Mesendoderm (in vitro differentiated cells): ENCODE measurements around the gene PSORS1C1.
A peak's percentile ranks its signal among the peaks of the same experiment; 100 is the strongest.

ENCODE experiments used
- DNase-seq: peaks from one replicate; pipeline ENCODE4 v3.0.0; 2013
- H2AK5ac ChIP-seq: 2 replicates; pipeline ENCODE4 v1.6.1; 2013; ENCODE audit warnings: low read length, inconsistent platforms
- H2BK120ac ChIP-seq: 2 replicates; pipeline ENCODE4 v1.6.1; 2013; ENCODE audit warnings: low read depth, mild to moderate bottlenecking, low read length, moderate library complexity, mixed read lengths
- H2BK15ac ChIP-seq: replicated peaks from 2 replicates; pipeline ENCODE4 v1.6.1; 2013; ENCODE audit warnings: low read depth, mild to moderate bottlenecking, moderate library complexity
- H2BK5ac ChIP-seq: 2 replicates; pipeline ENCODE4 v1.6.1; 2013; ENCODE audit warnings: low read length, inconsistent platforms
- H3K18ac ChIP-seq: 2 replicates; pipeline ENCODE4 v1.6.1; 2013; ENCODE audit warnings: mild to moderate bottlenecking, low read length, mixed read lengths
- H3K23ac ChIP-seq: one replicate; pipeline ENCODE4 v1.6.1; 2013; ENCODE audit warnings: low read length
- H3K27ac ChIP-seq: 2 replicates; pipeline ENCODE4 v1.5.1; 2013; ENCODE audit warnings: low read depth, mild to moderate bottlenecking, inconsistent platforms, low read length, moderate library complexity
- H3K27me3 ChIP-seq: 2 replicates; pipeline ENCODE4 v1.6.1; 2013; ENCODE audit warnings: low read length, control low read depth, mild to moderate bottlenecking, inconsistent platforms; ENCODE audit not compliant: insufficient read depth, poor library complexity
- H3K36me3 ChIP-seq: 2 replicates; pipeline ENCODE4 v1.6.1; 2013; ENCODE audit warnings: low read length, inconsistent platforms; ENCODE audit not compliant: control insufficient read depth, insufficient read depth
- H3K4ac ChIP-seq: one replicate; pipeline ENCODE4 v1.6.1; 2013; ENCODE audit warnings: low read depth, mild to moderate bottlenecking, low read length, moderate library complexity
- H3K4me1 ChIP-seq: 2 replicates; pipeline ENCODE4 v1.6.1; 2013; ENCODE audit warnings: low read depth, low read length, inconsistent platforms; ENCODE audit not compliant: control insufficient read depth
- H3K4me2 ChIP-seq: 2 replicates; pipeline ENCODE4 v1.6.1; 2013; ENCODE audit warnings: low read length
- H3K4me3 ChIP-seq: 2 replicates; pipeline ENCODE4 v1.5.1; 2013; ENCODE audit warnings: mild to moderate bottlenecking, low read length
- H3K56ac ChIP-seq: one replicate; pipeline ENCODE4 v1.6.1; 2013; ENCODE audit warnings: low read length
- H3K79me1 ChIP-seq: 2 replicates; pipeline ENCODE4 v1.6.1; 2013; ENCODE audit warnings: low read length, inconsistent platforms
- H3K79me2 ChIP-seq: 2 replicates; pipeline ENCODE4 v1.6.1; 2013; ENCODE audit warnings: mild to moderate bottlenecking, low read length; ENCODE audit not compliant: control insufficient read depth, insufficient read depth
- H3K9ac ChIP-seq: 2 replicates; pipeline ENCODE4 v1.6.1; 2013; ENCODE audit warnings: low read length, inconsistent platforms
- H4K5ac ChIP-seq: one replicate; pipeline ENCODE4 v1.6.1; 2013; ENCODE audit warnings: low read length
- H4K8ac ChIP-seq: one replicate; pipeline ENCODE4 v1.6.1; 2013; ENCODE audit warnings: low read depth, mild to moderate bottlenecking, control low read depth, low read length, moderate library complexity
- WGBS: extraction: QIAGEN DNeasy Blood & Tissue Kit; methylation state at CpG from one replicate; pipeline ENCODE4 v1.1.7; 2013; ENCODE audit warnings: low lambda C conversion rate, missing lambda C conversion rate; ENCODE audit not compliant: insufficient coverage; ENCODE audit errors: extremely low coverage; 5-methylcytosine and 5-hydroxymethylcytosine counted together

PSORS1C1 gene

DNA sequence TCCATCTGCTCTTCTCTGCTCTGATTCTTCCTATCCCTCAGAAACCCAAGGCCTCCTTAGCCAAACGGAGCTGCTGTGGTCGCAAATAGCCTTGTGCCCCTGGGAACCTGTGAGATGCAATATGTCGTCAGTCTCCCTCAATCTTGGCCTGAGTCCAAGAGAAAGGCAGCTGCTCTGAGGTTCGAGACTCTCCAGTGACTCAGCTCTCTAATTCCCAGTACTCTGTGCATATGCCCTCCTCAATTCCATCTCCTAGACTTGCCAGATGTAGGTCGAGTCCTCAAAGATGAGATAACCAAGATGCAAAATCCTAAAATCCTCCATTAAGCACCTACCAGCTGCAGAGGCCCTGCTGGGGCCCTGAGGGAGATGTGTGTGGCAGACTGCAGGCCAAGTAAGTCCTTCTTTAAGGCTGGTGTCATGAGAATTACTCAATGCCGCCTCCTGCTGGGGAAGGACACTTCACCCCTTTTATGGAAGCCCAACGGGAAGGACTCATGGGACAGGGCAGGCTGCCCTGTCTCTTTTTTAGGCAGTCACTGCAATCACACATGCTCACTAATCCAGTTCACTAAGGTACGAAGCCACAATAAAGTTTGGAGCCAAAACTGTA is 30.8 kb upstream of the PSORS1C1 start:
- WGBS, result no CpG with 5 or more reads among the region's 8 CpGs
- H3K23ac ChIP-seq, result no peak overlapping the region
- no peak overlapping the region for H2BK5ac ChIP-seq
- peak; percentile 86 for DNase-seq
- no peaks in the 10 kb centered on the region for H3K79me2 ChIP-seq
- H3K9ac ChIP-seq, result no peak overlapping the region
- no peaks in the 10 kb centered on the region for H3K79me1 ChIP-seq
- H3K27ac ChIP-seq, result no peak overlapping the region
- no peak overlapping the region for H2BK15ac ChIP-seq
- H4K5ac ChIP-seq, result no peak overlapping the region
- H2BK120ac ChIP-seq, result no peak overlapping the region
- no peak overlapping the region for H3K4ac ChIP-seq
- no peak overlapping the region for H3K56ac ChIP-seq
- no peaks in the 10 kb centered on the region for H3K27me3 ChIP-seq
- no peak overlapping the region for H4K8ac ChIP-seq
- no peak overlapping the region for H2AK5ac ChIP-seq
- no peaks in the 10 kb centered on the region for H3K36me3 ChIP-seq
- no peak overlapping the region for H3K4me2 ChIP-seq
- no peaks in the 10 kb centered on the region for H3K4me1 ChIP-seq
- H3K4me3 ChIP-seq, result no peak overlapping the region
- H3K18ac ChIP-seq, result no peak overlapping the region

DNA sequence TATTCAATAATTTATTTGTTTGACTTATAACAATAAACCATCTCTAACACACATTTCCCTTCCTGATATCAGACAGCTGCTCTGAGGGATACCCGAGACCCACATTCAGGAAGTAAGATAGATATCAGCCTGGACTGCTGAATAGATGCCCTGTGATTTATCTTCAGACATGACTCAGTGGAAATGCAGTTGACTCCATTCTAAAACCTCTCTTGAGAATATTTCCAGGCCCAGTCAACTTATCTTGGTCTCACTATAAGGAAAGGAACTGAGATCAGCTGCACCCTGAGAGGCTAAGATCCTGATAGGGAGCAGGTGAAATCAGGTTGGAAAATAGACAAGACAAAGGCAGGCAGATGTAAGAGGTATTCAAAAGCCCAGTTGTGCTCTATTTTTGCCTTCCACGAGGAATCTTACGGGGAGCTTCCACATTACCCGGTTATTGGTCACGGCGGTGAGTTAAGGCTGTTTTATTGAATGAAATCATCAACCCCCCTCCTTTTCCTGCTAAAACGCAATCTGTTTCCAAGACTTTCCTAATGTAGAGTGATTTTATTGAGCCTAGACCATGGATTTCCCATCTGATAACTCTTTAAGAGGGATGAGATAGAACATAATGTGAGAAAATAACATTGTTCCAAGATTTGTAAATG is 27.7 kb upstream of the PSORS1C1 start:
- no CpG with 5 or more reads among the region's 7 CpGs for WGBS
- no peak overlapping the region for H4K8ac ChIP-seq
- H3K36me3 ChIP-seq, result no peaks in the 10 kb centered on the region
- H3K23ac ChIP-seq, result no peak overlapping the region
- no peak overlapping the region for H2BK15ac ChIP-seq
- H3K18ac ChIP-seq, result no peak overlapping the region
- DNase-seq, result peak; percentile 38
- no peaks in the 10 kb centered on the region for H3K27me3 ChIP-seq
- H4K5ac ChIP-seq, result no peak overlapping the region
- no peak overlapping the region for H3K27ac ChIP-seq
- no peak overlapping the region for H2BK5ac ChIP-seq
- no peak overlapping the region for H3K4me3 ChIP-seq
- H2BK120ac ChIP-seq, result no peak overlapping the region
- H3K4ac ChIP-seq, result no peak overlapping the region
- H3K79me1 ChIP-seq, result no peaks in the 10 kb centered on the region
- H3K56ac ChIP-seq, result no peak overlapping the region
- no peak overlapping the region for H3K4me2 ChIP-seq
- H3K79me2 ChIP-seq, result no peaks in the 10 kb centered on the region
- no peak overlapping the region for H2AK5ac ChIP-seq
- no peaks in the 10 kb centered on the region for H3K4me1 ChIP-seq
- H3K9ac ChIP-seq, result no peak overlapping the region

DNA sequence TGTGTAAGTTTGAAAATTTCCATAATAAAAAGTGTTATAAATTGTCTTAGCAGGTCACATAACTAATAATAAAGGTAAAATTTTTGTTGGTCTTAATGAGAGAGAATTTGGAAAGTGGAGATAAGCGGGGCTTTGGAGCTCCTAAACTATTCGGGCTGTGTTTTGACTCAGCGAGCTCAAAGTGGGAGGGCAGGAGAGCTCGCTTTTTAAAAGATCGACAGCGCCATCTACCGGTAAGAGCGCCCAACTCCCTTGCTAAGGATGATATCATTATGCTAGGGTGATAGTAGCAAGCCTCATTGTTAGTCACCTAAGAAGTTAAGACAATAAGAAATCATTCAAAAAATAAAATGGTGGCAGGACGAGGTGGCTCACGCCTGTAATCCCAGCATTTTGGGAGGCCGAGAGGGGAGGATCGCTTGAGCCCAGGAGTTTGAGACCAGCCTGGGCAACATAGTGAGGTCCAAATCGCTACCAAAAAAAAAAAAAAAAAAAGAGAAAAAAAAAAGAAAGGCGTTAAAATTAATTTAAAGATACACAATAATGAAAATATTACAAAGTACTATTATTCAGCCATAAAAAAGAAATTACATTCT is 27.0 kb upstream of the PSORS1C1 start:
- no peak overlapping the region for H2BK15ac ChIP-seq
- H2AK5ac ChIP-seq, result no peak overlapping the region
- H3K4ac ChIP-seq, result no peak overlapping the region
- H3K36me3 ChIP-seq, result no peaks in the 10 kb centered on the region
- DNase-seq, result peak; percentile 85
- no peak overlapping the region for H3K18ac ChIP-seq
- H2BK120ac ChIP-seq, result no peak overlapping the region
- H3K9ac ChIP-seq, result no peak overlapping the region
- no peak overlapping the region for H3K23ac ChIP-seq
- H3K4me1 ChIP-seq, result no peaks in the 10 kb centered on the region
- no CpG with 5 or more reads among the region's 14 CpGs for WGBS
- H3K4me3 ChIP-seq, result no peak overlapping the region
- H3K4me2 ChIP-seq, result no peak overlapping the region
- H4K5ac ChIP-seq, result no peak overlapping the region
- no peak overlapping the region for H4K8ac ChIP-seq
- no peaks in the 10 kb centered on the region for H3K79me1 ChIP-seq
- H3K56ac ChIP-seq, result no peak overlapping the region
- H3K27ac ChIP-seq, result no peak overlapping the region
- H3K27me3 ChIP-seq, result no peaks in the 10 kb centered on the region
- H3K79me2 ChIP-seq, result no peaks in the 10 kb centered on the region
- no peak overlapping the region for H2BK5ac ChIP-seq

GRCh38 chr6:31090275-31090972 is 24.2 kb upstream of the PSORS1C1 start:
- WGBS, result no CpG with 5 or more reads among the region's 3 CpGs

GRCh38 chr6:31090973-31091364 is 23.6 kb upstream of the PSORS1C1 start:
- Histone ChIP-seq H2BK5ac (no peak overlapping the region), H3K56ac (no peak overlapping the region), H3K23ac (no peak overlapping the region), H3K18ac (no peak overlapping the region), H3K36me3 (no peaks in the 10 kb centered on the region), H2AK5ac (no peak overlapping the region), H3K4me3 (no peak overlapping the region), H3K4me1 (no peaks in the 10 kb centered on the region), H3K27ac (no peak overlapping the region), H2BK120ac (no peak overlapping the region), H3K79me1 (no peaks in the 10 kb centered on the region), H4K5ac (no peak overlapping the region), H3K4ac (no peak overlapping the region), H3K9ac (no peak overlapping the region), H4K8ac (no peak overlapping the region), H3K79me2 (no peaks in the 10 kb centered on the region), H2BK15ac (no peak overlapping the region), H3K27me3 (no peaks in the 10 kb centered on the region), H3K4me2 (no peak overlapping the region)
- WGBS, result no CpG with 5 or more reads among the region's 6 CpGs
- no peak for DNase-seq

More at GRCh38 chr6:31090275-31090972, 24.2 kb upstream of the PSORS1C1 start:
- Histone ChIP-seq H3K27me3 (no peaks in the 10 kb centered on the region), H4K8ac (no peak overlapping the region), H3K36me3 (no peaks in the 10 kb centered on the region), H3K27ac (no peak overlapping the region), H2BK120ac (no peak overlapping the region), H3K56ac (no peak overlapping the region), H3K23ac (no peak overlapping the region), H3K79me2 (no peaks in the 10 kb centered on the region), H3K18ac (no peak overlapping the region), H3K4me2 (no peak overlapping the region), H3K79me1 (no peaks in the 10 kb centered on the region), H3K4me3 (no peak overlapping the region), H3K9ac (no peak overlapping the region), H2AK5ac (no peak overlapping the region), H3K4me1 (no peaks in the 10 kb centered on the region), H4K5ac (no peak overlapping the region), H2BK5ac (no peak overlapping the region), H2BK15ac (no peak overlapping the region), H3K4ac (no peak overlapping the region)
- DNase-seq, result no peak
